HepG2 (cell line): ENCODE measurements around the gene MEX3C. TPM values are rescaled to one million over a fixed set of nuclear protein-coding genes. Genes with fewer than 3 reads are reported as not detected.

Source experiments
- ATAC-seq: fragments of 200-7000 bp; cut with Tn5 transposase; 3 replicates; pipeline ENCODE4 v1.9.1; 2020; ENCODE audit warnings: mild to moderate bottlenecking, moderate library complexity
- BruUV-seq: library from RNA; stranded (reverse); fragments of 400-500 nt; replicated peaks from 2 replicates; lab custom pipeline; 2021; lab: Mats Ljungman, UMichigan
- CTCF ChIA-PET: fragments of 300-600 bp; formaldehyde crosslinking; extraction: SDS; loops from one replicate; lab custom pipeline; 2021; ENCODE audit warnings: low total read pairs, inconsistent platforms, low intra/inter-chr PET ratio; lab: Yijun Ruan, JAX
- POLR2A ChIA-PET: fragments of 350-600 bp; sonication (Branson Sonifier 250); formaldehyde crosslinking; loops from one replicate; lab custom pipeline; 2020; ENCODE audit warnings: antibody characterized with exemption, inconsistent platforms; lab: Yijun Ruan, JAX
- DNase-seq: peaks from one replicate; pipeline ENCODE4 v3.0.0-alpha.2; 2015; ENCODE audit warnings: low spot score
- FAIRE-seq: peaks from 3 replicates; lab custom pipeline; 2011; peaks lifted over from hg19 to GRCh38; lab: Jason Lieb, UNC
- H2AFZ ChIP-seq: one replicate; pipeline ENCODE4 v1.6.1; 2011; ENCODE audit warnings: low read length, inconsistent platforms
- H3K27ac ChIP-seq: fragments of 300-600 bp; 3 replicates; pipeline ENCODE4 v1.8.0; 2011; ENCODE audit warnings: mixed run types, mild to moderate bottlenecking, mixed read lengths, low read length, inconsistent platforms; ENCODE audit not compliant: insufficient read depth; ENCODE audit errors: extremely low read length
- H3K27me3 ChIP-seq, 2 experiments: fragments of 200-600 bp in 1 of 2; 2 replicates in 1 of 2; 3 replicates in 1 of 2; pipeline versions ENCODE4 v1.6.0 to v1.8.0; 2011; ENCODE audit warnings: low read length in 2 of 2, mild to moderate bottlenecking in 2 of 2, moderate library complexity in 2 of 2, inconsistent platforms in 1 of 2; ENCODE audit not compliant: insufficient read depth in 2 of 2, control insufficient read depth in 1 of 2
- H3K36me3 ChIP-seq, 2 experiments: fragments of 200-600 bp in 1 of 2; replicated peaks in 1 of 2; 2 replicates in 1 of 2; 3 replicates in 1 of 2; pipeline versions ENCODE4 v1.5.1 to v1.8.0; 2011; ENCODE audit warnings: low read length in 2 of 2, inconsistent platforms in 1 of 2; ENCODE audit not compliant: insufficient read depth in 2 of 2, control insufficient read depth in 1 of 2
- H3K4me1 ChIP-seq: 2 replicates; pipeline ENCODE4 v1.5.1; 2012; ENCODE audit warnings: low read length, inconsistent platforms; ENCODE audit not compliant: insufficient read depth
- H3K4me2 ChIP-seq: 2 replicates; pipeline ENCODE4 v1.6.0; 2011; ENCODE audit warnings: low read depth, low read length, inconsistent platforms
- H3K4me3 ChIP-seq, 3 experiments: fragments of 200-600 bp in 1 of 3; sonication (generic), shearing (Covaris generic) in 1 of 3; replicated peaks in 1 of 3; 2 replicates each; pipeline ENCODE4 v1.5.1; 2011 to 2016; ENCODE audit warnings: low read length in 3 of 3, inconsistent platforms in 2 of 3, low read depth in 2 of 3, mild to moderate bottlenecking in 2 of 3, control low read depth in 1 of 3, mixed read lengths in 1 of 3; ENCODE audit not compliant: insufficient read depth in 1 of 3
- H3K79me2 ChIP-seq: one replicate; pipeline ENCODE4 v1.6.1; 2011; ENCODE audit warnings: low read length, inconsistent platforms; ENCODE audit not compliant: insufficient read depth
- H3K9ac ChIP-seq: 2 replicates; pipeline ENCODE4 v1.6.0; 2011; ENCODE audit warnings: mild to moderate bottlenecking, low read depth, low read length, inconsistent platforms; ENCODE audit not compliant: insufficient read depth
- H3K9me3 ChIP-seq: 2 replicates; pipeline ENCODE4 v1.5.1; 2012; ENCODE audit warnings: mild to moderate bottlenecking, low read length
- H4K20me1 ChIP-seq: 2 replicates; pipeline ENCODE4 v1.6.0; 2011; ENCODE audit warnings: inconsistent platforms, mild to moderate bottlenecking, low read length, moderate library complexity; ENCODE audit not compliant: insufficient read depth
- CEBPB ChIP-seq: IDR thresholded peaks from 2 replicates; pipeline ENCODE4 v1.6.1; 2011; ENCODE audit warnings: low read depth, low read length, improper control_type of control experiment, borderline replicate concordance
- ZFP41 ChIP-seq: sonication (generic); formaldehyde crosslinking; IDR thresholded peaks from 2 replicates; pipeline ENCODE4 v1.4.0; 2020; ENCODE audit warnings: mild to moderate bottlenecking, missing genetic modification reagents, borderline replicate concordance
- ZNF782 ChIP-seq: sonication (generic); formaldehyde crosslinking; IDR thresholded peaks from 2 replicates; pipeline ENCODE4 v1.4.0; 2020; ENCODE audit warnings: missing genetic modification reagents, mild to moderate bottlenecking, borderline replicate concordance
- WGBS: methylation state at CpG from one replicate; pipeline ENCODE4 v1.1.6; 2017; ENCODE audit warnings: low lambda C conversion rate; 5-methylcytosine and 5-hydroxymethylcytosine counted together
- in situ Hi-C: cut with HindIII; loops from 2 replicates; pipeline ENCODE4 v1.10.0; 2017; ENCODE audit warnings: low pct_unique_long_range_greater_than_20kb; ENCODE audit not compliant: extremely low pct_ligation_motif_present
- intact Hi-C: fragments of 100-400 bp; cut with micrococcal nuclease; formaldehyde crosslinking; loops from one replicate; pipeline ENCODE4 v1.10.0; 2022; ENCODE audit not compliant: unreplicated experiment
- polyA plus RNA-seq, 8 experiments: library from polyadenylated mRNA; depleted of rRNA in 3 of 8; stranded (reverse) in 7 of 8; unstranded in 1 of 8; fragments of >200 nt; fragmentation: Illumina TruSeq in 4 of 8; extraction: Trizol in 4 of 8; gene quantifications; 2 replicates each; pipeline versions ENCODE4 v1.2.1 to v1.2.3, GENCODE V29; 2011 to 2016; ENCODE audit warnings: low read depth in 4 of 8, missing spikeins in 1 of 8, mixed read lengths in 1 of 8; ENCODE audit not compliant: insufficient read depth in 1 of 8
- total RNA-seq, 5 experiments: library from RNA; depleted of rRNA; stranded (reverse); fragments of >200 nt; fragmentation: Illumina TruSeq; extraction: Trizol; gene quantifications; 2 replicates each; pipeline ENCODE4 v1.2.3, GENCODE V29; 2016; ENCODE audit warnings: low read depth in 1 of 5
- TF ChIP-seq, protein P1 (sequence below): IDR thresholded peaks from 2 replicates; pipeline ENCODE4 v1.6.1; 2016; ENCODE audit warnings: low read depth, control low read depth
- TF ChIP-seq, protein P2 (sequence below): IDR thresholded peaks from 2 replicates; pipeline ENCODE4 v1.6.1; 2012; ENCODE audit warnings: inconsistent platforms
- TF ChIP-seq, protein P3 (sequence below): sonication (generic); formaldehyde crosslinking; IDR thresholded peaks from 2 replicates; pipeline ENCODE4 v1.4.0; 2020; ENCODE audit warnings: mild to moderate bottlenecking, missing genetic modification reagents, borderline replicate concordance
- TF ChIP-seq, protein P4 (sequence below): sonication (generic); formaldehyde crosslinking; IDR thresholded peaks from 2 replicates; pipeline ENCODE4 v1.5.0; 2020; ENCODE audit warnings: missing genetic modification reagents
- TF ChIP-seq, protein P5 (sequence below): sonication (generic); formaldehyde crosslinking; IDR thresholded peaks from 2 replicates; pipeline ENCODE4 v1.5.0; 2020; ENCODE audit warnings: missing genetic modification reagents

MEX3C gene
- total and polyA plus RNA-seq, 2 of the 13 experiments (the other 11 are each of a cell fraction or from before 2014, with no cell fraction given) = 34.8 to 36.4 TPM

DNA sequence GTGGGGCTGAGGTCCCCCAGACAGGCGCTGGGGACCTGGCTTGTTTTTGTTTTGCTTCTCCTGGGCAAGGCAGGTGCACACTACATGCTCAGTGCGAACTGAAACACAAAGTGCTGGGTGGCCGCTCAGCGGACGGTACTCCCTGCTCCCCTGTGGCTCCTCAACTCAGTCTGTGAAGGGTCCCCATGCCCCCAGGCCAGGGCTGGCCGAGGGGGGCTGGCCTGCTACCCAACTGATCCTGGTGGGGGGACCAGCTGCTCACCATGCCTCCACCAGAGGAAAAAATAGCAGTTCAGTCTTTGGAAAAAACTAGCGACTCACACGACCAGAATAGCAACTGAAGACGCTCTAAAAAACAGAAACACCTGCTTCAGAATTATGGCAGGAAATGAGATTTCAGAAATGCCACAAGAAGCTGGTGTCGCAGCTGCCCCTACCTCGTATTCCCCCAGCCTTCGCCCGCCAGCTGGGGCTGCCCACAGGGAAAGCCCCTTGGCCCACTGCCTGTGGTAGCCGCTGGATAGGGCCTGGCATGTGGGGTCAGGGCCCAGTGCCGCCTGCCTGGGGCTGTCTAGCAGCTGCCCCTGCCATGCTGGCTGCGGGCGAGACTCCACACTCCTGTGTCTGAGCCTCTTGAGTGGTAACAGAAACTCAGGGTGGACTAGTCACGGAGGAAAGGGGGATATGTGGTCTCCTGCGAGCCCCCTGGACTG, 43.7 kb downstream of the MEX3C start:
- H3K4me3 ChIP-seq = no peak overlapping the region
- no peak for DNase-seq
- WGBS = 55% methylated on average over 13 of the region's 19 CpGs
- TF ChIP-seq CEBPB = no peak
- no peak for TF ChIP-seq ZFP41 (CRISPR knock-in tag)
- TF ChIP-seq, protein P1, sequence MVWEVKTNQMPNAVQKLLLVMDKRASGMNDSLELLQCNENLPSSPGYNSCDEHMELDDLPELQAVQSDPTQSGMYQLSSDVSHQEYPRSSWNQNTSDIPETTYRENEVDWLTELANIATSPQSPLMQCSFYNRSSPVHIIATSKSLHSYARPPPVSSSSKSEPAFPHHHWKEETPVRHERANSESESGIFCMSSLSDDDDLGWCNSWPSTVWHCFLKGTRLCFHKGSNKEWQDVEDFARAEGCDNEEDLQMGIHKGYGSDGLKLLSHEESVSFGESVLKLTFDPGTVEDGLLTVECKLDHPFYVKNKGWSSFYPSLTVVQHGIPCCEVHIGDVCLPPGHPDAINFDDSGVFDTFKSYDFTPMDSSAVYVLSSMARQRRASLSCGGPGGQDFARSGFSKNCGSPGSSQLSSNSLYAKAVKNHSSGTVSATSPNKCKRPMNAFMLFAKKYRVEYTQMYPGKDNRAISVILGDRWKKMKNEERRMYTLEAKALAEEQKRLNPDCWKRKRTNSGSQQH (CRISPR knock-in tag) = no peak
- TF ChIP-seq, protein P2, sequence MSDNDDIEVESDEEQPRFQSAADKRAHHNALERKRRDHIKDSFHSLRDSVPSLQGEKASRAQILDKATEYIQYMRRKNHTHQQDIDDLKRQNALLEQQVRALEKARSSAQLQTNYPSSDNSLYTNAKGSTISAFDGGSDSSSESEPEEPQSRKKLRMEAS = no peak
- TF ChIP-seq ZNF782 (CRISPR knock-in tag) = no peak
- TF ChIP-seq, protein P3, sequence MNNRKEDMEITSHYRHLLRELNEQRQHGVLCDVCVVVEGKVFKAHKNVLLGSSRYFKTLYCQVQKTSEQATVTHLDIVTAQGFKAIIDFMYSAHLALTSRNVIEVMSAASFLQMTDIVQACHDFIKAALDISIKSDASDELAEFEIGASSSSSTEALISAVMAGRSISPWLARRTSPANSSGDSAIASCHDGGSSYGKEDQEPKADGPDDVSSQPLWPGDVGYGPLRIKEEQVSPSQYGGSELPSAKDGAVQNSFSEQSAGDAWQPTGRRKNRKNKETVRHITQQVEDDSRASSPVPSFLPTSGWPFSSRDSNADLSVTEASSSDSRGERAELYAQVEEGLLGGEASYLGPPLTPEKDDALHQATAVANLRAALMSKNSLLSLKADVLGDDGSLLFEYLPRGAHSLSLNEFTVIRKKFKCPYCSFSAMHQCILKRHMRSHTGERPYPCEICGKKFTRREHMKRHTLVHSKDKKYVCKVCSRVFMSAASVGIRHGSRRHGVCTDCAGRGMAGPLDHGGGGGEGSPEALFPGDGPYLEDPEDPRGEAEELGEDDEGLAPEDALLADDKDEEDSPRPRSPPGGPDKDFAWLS = no peak
- TF ChIP-seq, protein P4, sequence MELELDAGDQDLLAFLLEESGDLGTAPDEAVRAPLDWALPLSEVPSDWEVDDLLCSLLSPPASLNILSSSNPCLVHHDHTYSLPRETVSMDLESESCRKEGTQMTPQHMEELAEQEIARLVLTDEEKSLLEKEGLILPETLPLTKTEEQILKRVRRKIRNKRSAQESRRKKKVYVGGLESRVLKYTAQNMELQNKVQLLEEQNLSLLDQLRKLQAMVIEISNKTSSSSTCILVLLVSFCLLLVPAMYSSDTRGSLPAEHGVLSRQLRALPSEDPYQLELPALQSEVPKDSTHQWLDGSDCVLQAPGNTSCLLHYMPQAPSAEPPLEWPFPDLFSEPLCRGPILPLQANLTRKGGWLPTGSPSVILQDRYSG = no peak
- TF ChIP-seq, protein P5, sequence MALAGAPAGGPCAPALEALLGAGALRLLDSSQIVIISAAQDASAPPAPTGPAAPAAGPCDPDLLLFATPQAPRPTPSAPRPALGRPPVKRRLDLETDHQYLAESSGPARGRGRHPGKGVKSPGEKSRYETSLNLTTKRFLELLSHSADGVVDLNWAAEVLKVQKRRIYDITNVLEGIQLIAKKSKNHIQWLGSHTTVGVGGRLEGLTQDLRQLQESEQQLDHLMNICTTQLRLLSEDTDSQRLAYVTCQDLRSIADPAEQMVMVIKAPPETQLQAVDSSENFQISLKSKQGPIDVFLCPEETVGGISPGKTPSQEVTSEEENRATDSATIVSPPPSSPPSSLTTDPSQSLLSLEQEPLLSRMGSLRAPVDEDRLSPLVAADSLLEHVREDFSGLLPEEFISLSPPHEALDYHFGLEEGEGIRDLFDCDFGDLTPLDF (CRISPR knock-in tag) = no peak
- POLR2A ChIA-PET = no interaction called here
- H2AFZ ChIP-seq = no peak overlapping the region
- H3K9ac ChIP-seq = no peak overlapping the region
- CTCF ChIA-PET = no interaction called here
- no peak for FAIRE-seq
- no peak; the same call in 2 of the 3 replicates for ATAC-seq
- no TSS peak for BruUV-seq
- no peaks in the 10 kb centered on the region for H3K4me1 ChIP-seq
- no peaks in the 10 kb centered on the region for H3K9me3 ChIP-seq
- in situ Hi-C loops = no loop called here
- H3K4me2 ChIP-seq = no peak overlapping the region
- H3K36me3 ChIP-seq = no peaks in the 10 kb centered on the region
- intact Hi-C loops = no loop called here
- H3K27ac ChIP-seq = no peak overlapping the region
- H3K79me2 ChIP-seq = no peaks in the 10 kb centered on the region
- no peaks in the 10 kb centered on the region for H3K27me3 ChIP-seq
- H4K20me1 ChIP-seq = no peaks in the 10 kb centered on the region
